IMR-90 (cell line): ENCODE data around the gene STYXL1. TPM values are rescaled to one million over a fixed set of nuclear protein-coding genes. Genes with fewer than 3 reads are reported as not detected.
"Not testable (repeated sequence)": the region's sequence is repeated elsewhere in the genome, so short reads cannot be mapped to it uniquely, and the experiment has no call there.

Experiments
- ATAC-seq: fragments of 200-7000 bp; cut with Tn5 transposase; 2 replicates; pipeline ENCODE4 v1.9.1; 2020; ENCODE audit warnings: low read depth, mild to moderate bottlenecking, moderate library complexity
- BruUV-seq: library from RNA; stranded (reverse); fragments of 400-500 nt; replicated peaks from 2 replicates; lab custom pipeline; 2021; lab: Mats Ljungman, UMichigan
- CTCF ChIA-PET: fragments of 300-600 bp; formaldehyde crosslinking; extraction: SDS; loops from one replicate; lab custom pipeline; 2021; ENCODE audit warnings: antibody characterized with exemption; lab: Yijun Ruan, JAX
- POLR2A ChIA-PET: fragments of 300-600 bp; sonication (Branson Sonifier 250); formaldehyde crosslinking; loops from one replicate; lab custom pipeline; 2022; ENCODE audit warnings: antibody characterized with exemption; ENCODE audit not compliant: unreplicated experiment; lab: Charles Lee
- DNase-seq: peaks from one replicate; pipeline ENCODE4 v3.0.0; 2013
- H2AFZ ChIP-seq: replicated peaks from 2 replicates; pipeline ENCODE3; 2013; ENCODE audit warnings: low read length, mild to moderate bottlenecking; ENCODE audit not compliant: poor library complexity
- H2AK5ac ChIP-seq: 2 replicates; pipeline ENCODE4 v1.6.1; 2013; ENCODE audit warnings: low read depth, low read length, inconsistent platforms
- H2AK9ac ChIP-seq: replicated peaks from 2 replicates; pipeline ENCODE3; 2013; ENCODE audit warnings: mild to moderate bottlenecking, low read depth, low read length, moderate library complexity; ENCODE audit not compliant: poor library complexity
- H2BK120ac ChIP-seq: 2 replicates; pipeline ENCODE4 v1.6.1; 2013; ENCODE audit warnings: low read depth, low read length, inconsistent platforms
- H2BK15ac ChIP-seq: 3 replicates; pipeline ENCODE4 v1.6.1; 2013; ENCODE audit warnings: low read depth, low read length, inconsistent platforms
- H2BK20ac ChIP-seq: 2 replicates; pipeline ENCODE4 v1.6.1; 2013; ENCODE audit warnings: low read depth, mild to moderate bottlenecking, inconsistent platforms, low read length, moderate library complexity
- H2BK5ac ChIP-seq: 2 replicates; pipeline ENCODE4 v1.6.1; 2013; ENCODE audit warnings: mild to moderate bottlenecking, low read depth, low read length, inconsistent platforms; ENCODE audit not compliant: poor library complexity, severe bottlenecking
- H3K14ac ChIP-seq: replicated peaks from 2 replicates; pipeline ENCODE4 v1.6.1; 2013; ENCODE audit warnings: low read depth, low read length, inconsistent platforms
- H3K18ac ChIP-seq: 2 replicates; pipeline ENCODE4 v1.6.1; 2013; ENCODE audit warnings: low read depth, low read length, control low read depth
- H3K23ac ChIP-seq: 2 replicates; pipeline ENCODE4 v1.6.1; 2013; ENCODE audit warnings: low read depth, low read length, inconsistent platforms
- H3K27ac ChIP-seq: 2 replicates; pipeline ENCODE4 v1.5.1; 2013; ENCODE audit warnings: mild to moderate bottlenecking, control low read depth, low read length; ENCODE audit not compliant: insufficient read depth
- H3K27me3 ChIP-seq: 2 replicates; pipeline ENCODE4 v1.6.1; 2013; ENCODE audit warnings: low read length; ENCODE audit not compliant: control insufficient read depth, insufficient read depth
- H3K36me3 ChIP-seq: 2 replicates; pipeline ENCODE4 v1.6.1; 2013; ENCODE audit warnings: low read length, mixed read lengths; ENCODE audit not compliant: control insufficient read depth, insufficient read depth
- H3K4ac ChIP-seq: 2 replicates; pipeline ENCODE4 v1.6.1; 2013; ENCODE audit warnings: low read depth, low read length, inconsistent platforms
- H3K4me1 ChIP-seq: 2 replicates; pipeline ENCODE4 v1.6.1; 2013; ENCODE audit warnings: low read length, mixed read lengths; ENCODE audit not compliant: control insufficient read depth, insufficient read depth
- H3K4me2 ChIP-seq: 2 replicates; pipeline ENCODE4 v1.6.1; 2013; ENCODE audit warnings: low read depth, mild to moderate bottlenecking, control low read depth, low read length, moderate library complexity
- H3K4me3 ChIP-seq: 2 replicates; pipeline ENCODE4 v1.5.1; 2013; ENCODE audit warnings: low read depth, mild to moderate bottlenecking, control low read depth, low read length, moderate library complexity; ENCODE audit not compliant: insufficient read depth
- H3K56ac ChIP-seq: 2 replicates; pipeline ENCODE4 v1.6.1; 2013; ENCODE audit warnings: low read length, inconsistent platforms; ENCODE audit not compliant: insufficient read depth; ENCODE audit errors: extremely low read depth
- H3K79me1 ChIP-seq, 2 experiments: 2 replicates each; pipeline ENCODE4 v1.6.1; 2013; ENCODE audit warnings: low read length in 2 of 2, inconsistent platforms in 1 of 2, low read depth in 1 of 2
- H3K9ac ChIP-seq: 2 replicates; pipeline ENCODE4 v1.6.1; 2013; ENCODE audit warnings: low read depth, low read length, control low read depth
- H3K9me1 ChIP-seq: 2 replicates; pipeline ENCODE4 v1.6.1; 2013; ENCODE audit warnings: low read length, inconsistent platforms; ENCODE audit not compliant: insufficient read depth
- H3K9me3 ChIP-seq: 2 replicates; pipeline ENCODE4 v1.6.1; 2013; ENCODE audit warnings: low read length; ENCODE audit not compliant: control insufficient read depth, insufficient read depth
- H4K20me1 ChIP-seq: 2 replicates; pipeline ENCODE4 v1.6.1; 2013; ENCODE audit warnings: low read length, inconsistent platforms; ENCODE audit not compliant: insufficient read depth
- H4K5ac ChIP-seq: 2 replicates; pipeline ENCODE4 v1.6.1; 2013; ENCODE audit warnings: mild to moderate bottlenecking, low read depth, low read length, control low read depth
- H4K8ac ChIP-seq, 2 experiments: 2 replicates each; pipeline ENCODE4 v1.6.1; 2013; ENCODE audit warnings: low read depth in 2 of 2, low read length in 2 of 2, control low read depth in 1 of 2, inconsistent platforms in 1 of 2
- H4K91ac ChIP-seq: 2 replicates; pipeline ENCODE4 v1.6.1; 2013; ENCODE audit warnings: low read depth, low read length, inconsistent platforms; ENCODE audit not compliant: insufficient read depth
- CEBPB ChIP-seq: IDR thresholded peaks from 2 replicates; pipeline ENCODE4 v1.6.1; 2012; ENCODE audit warnings: low read depth, low read length, improper control_type of control experiment
- POLR2A ChIP-seq: IDR thresholded peaks from 2 replicates; pipeline ENCODE4 v1.6.1; 2012; ENCODE audit warnings: mild to moderate bottlenecking, low read depth, low read length
- WGBS, 2 experiments: methylation state at CpG; one replicate each; pipeline versions ENCODE4 v1.1.5 to v1.1.7; 2013; ENCODE audit warnings: missing lambda C conversion rate in 2 of 2; ENCODE audit not compliant: insufficient read length in 1 of 2; ENCODE audit errors: extremely low coverage in 2 of 2; 5-methylcytosine and 5-hydroxymethylcytosine counted together
- dilution Hi-C: fragments of 300-500 bp; cut with HindIII; formaldehyde crosslinking; loops from one replicate; pipeline ENCODE4 v1.14.3; 2018; ENCODE audit warnings: low sequenced_read_pairs; ENCODE audit not compliant: unreplicated experiment
- in situ Hi-C: fragments of 300-500 bp; cut with MboI; formaldehyde crosslinking; loops from 3 replicates; pipeline ENCODE4 v1.14.3; 2019; ENCODE audit warnings: low sequenced_read_pairs, inconsistent platforms, mixed read lengths
- intact Hi-C: fragments of 100-400 bp; cut with micrococcal nuclease; formaldehyde crosslinking; loops from 2 replicates; pipeline ENCODE4 v1.10.0; 2022
- polyA plus RNA-seq, 3 experiments: library from polyadenylated mRNA; depleted of rRNA; stranded (reverse); fragments of >200 nt; gene quantifications; 2 replicates each; pipeline ENCODE4 v1.2.3, GENCODE V29; 2012; ENCODE audit warnings: low replicate concordance in 1 of 3
- total RNA-seq: library from RNA; depleted of rRNA; stranded (reverse); fragments of >200 nt; gene quantifications from 2 replicates; pipeline ENCODE4 v1.2.3, GENCODE V29; 2012

Gene STYXL1
- total and polyA plus RNA-seq, 2 of the 4 experiments (the other 2 are of a cell fraction), result 66.1 to 73.8 TPM

- Histone ChIP-seq H3K23ac (no peak overlapping the region), H4K20me1 (no peaks in the 10 kb centered on the region), H3K9me3 (no peaks in the 10 kb centered on the region), H4K91ac (peak overlapping the region; percentile 41), H2BK5ac (peak overlapping the region; percentile 52), H3K27ac (no peak overlapping the region), H2BK120ac (peak overlapping the region; percentile 76), H3K56ac (no peak overlapping the region), H3K4me3 (no peak overlapping the region), H3K4me2 (no peak overlapping the region), H4K8ac (peak overlapping the region; percentile 41 to 92; a peak in 3 of 4 replicates), H4K5ac (peak overlapping the region; percentile 12; the same call in 1 of the 2 replicates), H3K9ac (no peak overlapping the region), H3K9me1 (peaks cover 13% of the 10 kb centered on the region; the same call in 1 of the 2 replicates), H2AK9ac (no peak overlapping the region), H3K4ac (peak overlapping the region; percentile 73), H3K36me3 (no peaks in the 10 kb centered on the region), H3K14ac (peak overlapping the region; percentile 12), H2AFZ (no peak overlapping the region), H2BK15ac (peak overlapping the region; percentile 12; the same call in 2 of the 3 replicates), H2AK5ac (peak overlapping the region; percentile 88), H3K27me3 (no peaks in the 10 kb centered on the region), H3K18ac (peak overlapping the region; percentile 18; the same call in 1 of the 2 replicates), H3K4me1 (peaks cover 20% of the 10 kb centered on the region), H2BK20ac (peak overlapping the region; percentile 85), H3K79me1 (no peaks in the 10 kb centered on the region)
- intact Hi-C loops, result no loop called here
- ChIA-PET POLR2A (no interaction called here), CTCF (interaction anchor here (0.6 kb wide), 1 partner anchor 13 kb away, joined by 4 read pairs; no protein-coding TSS in a partner anchor)
- dilution Hi-C loops, result no loop called here
- DNase-seq (peak; percentile 59), ATAC-seq (no peak)
- no TSS peak for BruUV-seq
- 52% methylated on average over 3 of the region's 4 CpGs; no CpG with 5 or more reads in 1 of the 2 experiments for WGBS, 2 experiments
- TF ChIP-seq CEBPB, result peak; percentile 36; the same call in 1 of the 2 replicates
- TF ChIP-seq POLR2A, result no peak
- in situ Hi-C loops, result no loop called here
Measured at GRCh38 chr7:76086070-76086469, 38.3 kb upstream of the STYXL1 start.

GRCh38 chr7:76084115-76084514, 36.3 kb upstream of the STYXL1 start:
- BruUV-seq, H2AFZ ChIP-seq, dilution Hi-C loops, H3K4me3 ChIP-seq, ATAC-seq, H3K9ac ChIP-seq, H3K18ac ChIP-seq, H3K56ac ChIP-seq, H4K91ac ChIP-seq, CTCF ChIA-PET, H4K5ac ChIP-seq, POLR2A ChIA-PET, H4K20me1 ChIP-seq, H3K27me3 ChIP-seq, H3K23ac ChIP-seq, H3K27ac ChIP-seq, H2AK9ac ChIP-seq, H3K4me2 ChIP-seq, H3K9me3 ChIP-seq, H2BK5ac ChIP-seq, in situ Hi-C loops, H3K14ac ChIP-seq, H3K79me1 ChIP-seq, DNase-seq, H3K36me3 ChIP-seq, intact Hi-C loops: not testable (repeated sequence)
- Histone ChIP-seq H2BK15ac (0 out of 3 replicates have a peak overlapping the region, but pooled peaks have one; percentile 64), H2BK120ac (peak overlapping the region; percentile 45; the same call in 1 of the 2 replicates), H2AK5ac (peak overlapping the region; percentile 71; the same call in 1 of the 2 replicates), H4K8ac (0 out of 4 replicates have a peak overlapping the region, but pooled peaks of 1 of the 2 experiments have one; percentile 51), H3K9me1 (peaks cover 13% of the 10 kb centered on the region; the same call in 1 of the 2 replicates), H3K4ac (peak overlapping the region; percentile 47), H2BK20ac (0 out of 2 replicates have a peak overlapping the region, but pooled peaks have one; percentile 59), H3K4me1 (peaks cover 20% of the 10 kb centered on the region)
- WGBS, 2 experiments, result 67% methylated on average over 1 of the region's 2 CpGs; no CpG with 5 or more reads in 1 of the 2 experiments
